HG02678 (cell line): ENCODE measurements around the gene MFAP3.
"Not testable (repeated sequence)": the region's sequence is repeated elsewhere in the genome, so short reads cannot be mapped to it uniquely, and the experiment has no call there.

ENCODE experiments used
- ATAC-seq: cut with Tn5 transposase; IDR thresholded peaks from one replicate; pipeline ENCODE4 v1.9.1; 2021; ENCODE audit warnings: mild to moderate bottlenecking, moderate library complexity; ENCODE audit not compliant: unreplicated experiment

Gene MFAP3

GRCh38 chr5:154049636-154050035, 10.9 kb downstream of the MFAP3 start:
- no peak for ATAC-seq

DNA sequence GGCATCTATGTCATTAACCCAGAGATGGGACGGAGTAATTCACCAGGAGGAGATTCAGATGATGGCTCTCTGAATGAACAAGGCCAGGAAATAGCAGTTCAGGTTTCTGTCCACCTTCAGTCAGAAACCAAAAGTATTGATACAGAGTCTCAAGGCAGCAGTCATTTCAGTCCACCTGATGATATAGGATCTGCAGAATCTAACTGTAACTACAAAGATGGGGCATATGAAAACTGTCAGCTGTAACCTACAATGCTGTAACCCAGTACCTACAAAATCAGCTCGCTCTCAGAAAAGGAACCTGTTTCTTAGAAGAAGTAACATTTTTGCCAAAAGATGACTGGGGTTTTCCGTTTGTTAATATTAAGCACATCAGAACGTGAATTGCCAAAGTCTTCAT, 14.7 kb downstream of the MFAP3 start:
- no peak for ATAC-seq

- ATAC-seq = no peak
These were observed 16.4 kb downstream of the MFAP3 start for GRCh38 chr5:154055201-154055600.

DNA sequence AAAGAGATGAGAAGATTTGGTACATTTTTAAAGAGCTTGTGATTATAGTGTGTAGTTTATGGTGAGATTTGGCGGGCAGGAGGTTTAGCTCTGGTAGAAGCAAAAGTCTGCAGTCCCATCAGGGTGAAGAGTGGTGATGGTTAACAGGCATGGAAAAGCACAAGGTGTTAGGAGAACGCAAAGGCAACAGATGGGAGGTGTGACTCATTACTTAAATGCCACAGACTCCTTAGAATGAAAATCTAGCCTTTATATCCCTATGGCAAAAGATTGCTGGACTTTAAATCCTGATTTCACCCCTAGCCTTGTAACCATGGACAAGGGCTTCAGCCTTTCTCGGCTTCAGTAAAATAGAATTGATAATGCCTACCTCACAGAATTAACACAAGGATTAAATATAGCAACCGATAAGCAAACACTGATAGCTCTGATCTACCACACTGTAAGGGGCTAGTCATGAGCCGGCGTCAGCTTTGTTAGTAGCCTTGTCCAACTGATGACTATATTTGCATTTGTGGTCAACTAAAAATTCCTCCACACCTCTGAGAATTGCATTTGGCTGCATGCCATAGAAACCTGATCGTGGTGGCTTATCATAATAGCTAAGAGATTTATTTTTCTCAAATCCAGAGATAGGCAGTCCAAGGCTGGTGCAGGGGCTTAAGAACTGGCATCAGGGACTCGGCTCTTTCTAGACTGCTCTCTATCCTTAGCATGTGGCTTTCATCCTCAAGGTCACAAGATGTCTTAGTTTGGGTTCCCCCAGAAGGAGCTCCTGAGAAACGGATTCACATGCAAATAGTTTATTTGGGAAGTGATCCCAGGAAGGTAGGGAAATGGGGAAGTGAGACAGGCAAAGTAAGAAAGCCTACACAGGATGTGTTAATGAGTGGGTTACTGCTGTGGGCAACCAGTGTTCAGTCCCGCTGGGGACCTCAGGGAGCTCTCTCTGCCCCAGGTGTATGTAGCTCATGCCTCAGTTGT, 19.6 kb downstream of the MFAP3 start:
- peak; percentile 63 for ATAC-seq

DNA sequence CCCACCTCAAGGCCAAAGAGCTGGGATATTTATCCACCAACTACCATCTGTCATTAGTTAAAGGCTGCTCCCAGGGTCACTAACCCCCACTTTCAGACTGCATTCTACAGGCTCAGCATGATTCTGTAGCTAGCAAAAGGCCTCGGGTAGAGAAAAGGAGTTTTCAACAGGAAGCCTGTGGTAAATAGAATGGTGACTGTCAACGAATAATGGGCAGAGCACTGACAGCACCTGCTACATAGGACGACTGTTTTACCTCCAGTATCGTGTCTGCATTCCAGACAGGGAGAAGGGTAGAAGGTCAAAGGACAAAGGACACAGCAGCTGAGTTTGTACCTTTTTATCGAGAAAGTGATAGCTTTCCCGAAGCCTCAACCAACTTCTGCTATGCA, 20.3 kb downstream of the MFAP3 start:
- ATAC-seq = peak; percentile 52

- ATAC-seq = no peak
These were observed 20.8 kb downstream of the MFAP3 start for GRCh38 chr5:154059583-154059982.

GRCh38 chr5:154060606-154061005, 21.8 kb downstream of the MFAP3 start:
- ATAC-seq = no peak

DNA sequence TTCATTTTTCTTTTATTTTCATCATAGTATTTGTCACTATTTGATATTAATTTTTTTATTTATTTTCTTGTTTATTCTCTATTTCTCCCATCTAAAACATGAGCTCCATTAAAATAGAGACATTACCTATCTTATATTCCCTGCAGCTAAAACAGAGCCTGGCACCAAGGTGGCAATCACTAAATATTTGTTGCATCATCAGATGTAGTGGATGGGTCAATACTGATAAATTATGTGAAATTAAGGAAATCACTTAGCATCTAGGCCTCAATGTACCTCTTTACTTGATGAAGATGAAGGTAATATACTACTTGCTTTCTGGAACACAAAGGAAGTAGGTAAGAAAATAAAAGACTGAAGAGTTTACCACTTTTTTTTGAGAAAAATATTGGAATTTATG, 24.6 kb downstream of the MFAP3 start:
- no peak for ATAC-seq

GRCh38 chr5:154065971-154066370, 27.2 kb downstream of the MFAP3 start:
- ATAC-seq = no peak

DNA sequence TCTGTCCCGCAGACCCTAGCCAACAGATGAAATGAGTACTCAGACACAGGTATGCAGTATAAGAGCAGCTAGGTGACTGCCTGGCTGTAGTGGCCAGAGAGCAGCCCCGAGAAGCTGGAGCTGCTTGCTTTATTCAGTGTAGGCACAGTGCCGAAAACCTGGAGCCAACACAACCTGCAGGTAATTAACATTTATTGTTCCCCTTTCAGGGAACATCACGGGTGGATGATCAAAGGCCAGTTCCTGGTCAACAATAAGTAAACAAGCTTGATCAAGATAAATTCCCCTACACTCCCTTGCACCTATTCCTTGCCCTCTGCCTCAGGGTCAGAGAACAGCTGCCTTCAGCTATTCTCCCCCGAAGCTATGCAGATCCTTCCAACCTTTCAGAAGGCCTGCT, 31.1 kb downstream of the MFAP3 start:
- not testable (repeated sequence) for ATAC-seq

- no peak for ATAC-seq
These were observed 33.1 kb downstream of the MFAP3 start for GRCh38 chr5:154071799-154072413.

DNA sequence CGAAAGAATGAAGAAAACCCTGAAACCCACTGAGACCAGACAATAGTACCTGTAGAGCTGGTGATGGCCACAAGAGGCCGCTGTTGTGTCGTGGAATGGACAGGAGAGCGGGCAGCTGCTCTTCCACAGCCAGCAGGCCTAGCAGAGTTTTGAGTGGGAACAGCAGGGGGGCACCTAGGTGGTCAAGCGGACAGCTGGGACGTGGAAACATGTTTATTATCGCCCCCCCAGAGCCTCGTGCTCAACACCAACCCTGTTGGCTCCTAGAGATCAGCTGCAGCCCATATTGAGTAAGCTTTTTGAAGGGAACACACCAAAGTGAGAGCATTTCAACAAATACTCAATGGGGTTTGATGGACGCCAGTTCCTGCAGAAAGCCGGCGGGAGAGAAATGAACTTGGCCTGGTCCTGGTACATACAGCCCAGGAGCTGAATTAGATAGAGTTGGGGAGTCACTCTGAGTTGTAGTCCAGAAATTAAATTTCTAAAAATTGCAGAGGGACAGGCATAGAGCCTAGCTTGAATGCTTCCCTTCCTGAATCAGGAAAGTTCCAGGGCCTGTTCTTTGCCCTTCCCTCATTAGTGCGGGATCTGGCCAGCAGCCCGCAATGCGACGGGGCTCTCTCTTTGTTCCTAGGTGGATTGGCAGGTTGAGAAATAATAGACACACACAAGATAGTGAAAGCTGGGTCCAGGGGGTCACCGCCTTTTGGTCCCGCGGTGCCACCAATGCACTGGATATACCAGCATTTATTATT, 33.8 kb downstream of the MFAP3 start:
- peak; percentile 95 for ATAC-seq

- no peak for ATAC-seq
These were observed 37.6 kb downstream of the MFAP3 start for GRCh38 chr5:154076240-154076922.

DNA sequence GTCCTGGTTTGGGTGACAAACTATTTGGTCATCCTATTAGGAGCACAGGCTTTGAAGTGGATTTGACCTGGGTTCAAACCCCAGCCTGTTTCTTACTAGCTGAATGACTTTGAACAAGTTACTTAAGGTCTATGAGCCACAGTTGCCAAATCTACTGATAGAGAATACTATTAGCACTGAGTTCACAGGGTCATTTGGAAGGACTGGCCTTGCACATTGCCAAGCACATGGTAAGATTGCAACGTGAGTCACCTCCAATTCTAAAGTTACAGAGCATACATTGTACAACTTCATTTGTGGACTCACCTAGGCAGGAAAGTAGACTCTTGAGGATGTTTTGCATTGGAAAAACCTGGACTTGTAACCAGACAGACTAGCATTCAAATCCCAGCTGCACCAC, 38.9 kb downstream of the MFAP3 start:
- no peak for ATAC-seq

DNA sequence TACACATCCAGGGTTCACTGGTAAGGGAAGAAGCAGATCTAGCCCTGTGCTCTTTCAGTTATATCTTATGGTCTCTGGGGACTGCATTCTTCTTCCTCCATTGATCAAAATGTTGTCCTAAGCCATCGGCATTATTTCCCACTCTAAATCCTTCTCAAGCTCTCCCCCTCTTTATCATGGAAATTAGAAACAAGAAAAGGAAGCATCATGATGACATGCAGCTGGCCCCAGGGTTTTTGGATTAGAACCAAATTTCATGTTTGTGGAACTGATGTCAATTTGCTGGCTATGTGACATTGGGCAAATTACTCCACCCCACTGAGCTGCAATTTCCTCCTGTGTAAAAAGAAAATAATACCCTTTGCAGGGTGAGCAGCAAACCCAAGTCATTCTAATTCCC, 39.5 kb downstream of the MFAP3 start:
- no peak for ATAC-seq

DNA sequence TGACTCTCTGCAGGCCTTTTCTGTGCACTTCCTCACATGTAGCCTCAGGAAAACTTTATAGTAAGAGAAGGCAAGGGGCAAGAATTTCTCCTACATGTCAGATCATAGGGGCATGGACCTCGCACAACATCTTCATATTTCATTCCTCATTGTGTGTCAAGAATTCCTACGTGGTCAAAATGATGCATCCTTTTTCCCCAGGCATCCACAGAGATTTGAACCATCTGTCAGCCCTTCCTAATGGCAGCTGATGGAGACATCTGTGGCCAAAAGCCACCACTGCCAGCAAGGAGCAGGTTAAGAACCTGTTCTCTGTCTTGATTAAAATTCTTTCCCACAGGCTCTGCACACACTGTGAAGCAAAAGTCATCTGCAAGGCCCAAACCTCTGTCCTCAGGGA, 42.5 kb downstream of the MFAP3 start:
- no peak for ATAC-seq

DNA sequence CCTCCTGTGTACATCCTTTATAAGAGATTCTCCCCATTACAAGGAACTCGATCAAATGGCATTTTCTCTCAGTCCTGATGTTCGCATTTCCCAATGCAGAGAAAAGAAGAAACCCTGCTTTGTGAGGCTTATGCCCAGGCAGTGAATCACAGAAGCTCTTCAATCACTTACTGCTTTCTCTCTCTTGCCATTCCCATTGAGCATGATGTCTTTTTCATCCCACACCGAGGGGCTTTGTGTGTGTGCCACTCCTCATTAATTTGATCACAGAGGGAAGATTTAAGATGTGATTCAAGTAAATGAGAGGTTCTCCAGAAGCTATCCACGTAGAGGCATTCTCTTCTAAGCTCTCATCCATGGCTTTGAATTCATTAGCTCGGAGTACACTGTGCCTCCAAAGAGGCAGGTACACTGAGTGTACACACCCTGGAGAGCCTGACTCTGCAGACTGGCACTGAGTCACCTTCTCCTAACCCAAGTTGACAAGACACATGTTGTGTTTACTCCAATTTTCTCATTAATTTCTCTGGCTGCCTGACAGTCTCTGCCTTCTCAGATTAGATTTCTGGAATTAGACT, 45.4 kb downstream of the MFAP3 start:
- no peak for ATAC-seq

- ATAC-seq = no peak
These were observed 47.4 kb downstream of the MFAP3 start for GRCh38 chr5:154086146-154086545.

GRCh38 chr5:154086641-154087040, 47.9 kb downstream of the MFAP3 start:
- no peak for ATAC-seq

- ATAC-seq = no peak
These were observed 48.5 kb downstream of the MFAP3 start for GRCh38 chr5:154087260-154087659.

DNA sequence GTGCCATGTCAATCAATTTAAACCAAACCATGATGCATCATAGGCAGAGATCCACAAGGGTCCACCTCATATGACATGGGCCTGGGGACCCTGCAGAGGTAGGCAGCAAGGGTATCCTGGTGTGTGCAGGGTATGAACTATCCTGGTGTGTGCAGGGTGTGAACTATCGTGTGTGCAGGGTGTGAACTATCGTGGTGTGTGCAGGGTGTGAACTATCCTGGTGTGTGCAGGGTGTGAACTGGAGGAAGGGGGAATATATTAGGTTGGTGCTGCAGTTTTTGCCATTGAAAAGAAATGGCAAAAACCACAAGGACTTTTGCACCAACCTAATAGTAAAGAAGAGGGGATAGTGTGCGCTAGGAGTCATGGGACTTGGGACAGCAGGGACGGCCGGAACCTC, 50.0 kb downstream of the MFAP3 start:
- ATAC-seq = no peak
